ENCODE results near the gene CBFA2T3.

- TF ChIP-seq CTCF (IDR thresholded peaks at IDR 0.05) = no peak
- no peak for TF ChIP-seq POLR2A (IDR thresholded peaks at IDR 0.05)
Measured at GRCh38 chr16:88963583-88963982, 13.4 kb downstream of the CBFA2T3 start.
